22Rv1 (cell line): Measurements from ENCODE around the gene ALDH1L1.

ENCODE experiments used
- H3K27ac ChIP-seq: fragments of 450-650 bp; 2 replicates; pipeline ENCODE4 v1.5.1; 2017
- ZFX ChIP-seq: fragments of 450-650 bp; IDR thresholded peaks from 2 replicates; pipeline ENCODE4 v1.6.1; 2017; ENCODE audit warnings: antibody characterized with exemption, borderline replicate concordance
- TF ChIP-seq, protein P1 (sequence below): fragments of 450-650 bp; IDR thresholded peaks from 2 replicates; pipeline ENCODE4 v1.5.1; 2017; ENCODE audit warnings: mild to moderate bottlenecking

Gene ALDH1L1

DNA sequence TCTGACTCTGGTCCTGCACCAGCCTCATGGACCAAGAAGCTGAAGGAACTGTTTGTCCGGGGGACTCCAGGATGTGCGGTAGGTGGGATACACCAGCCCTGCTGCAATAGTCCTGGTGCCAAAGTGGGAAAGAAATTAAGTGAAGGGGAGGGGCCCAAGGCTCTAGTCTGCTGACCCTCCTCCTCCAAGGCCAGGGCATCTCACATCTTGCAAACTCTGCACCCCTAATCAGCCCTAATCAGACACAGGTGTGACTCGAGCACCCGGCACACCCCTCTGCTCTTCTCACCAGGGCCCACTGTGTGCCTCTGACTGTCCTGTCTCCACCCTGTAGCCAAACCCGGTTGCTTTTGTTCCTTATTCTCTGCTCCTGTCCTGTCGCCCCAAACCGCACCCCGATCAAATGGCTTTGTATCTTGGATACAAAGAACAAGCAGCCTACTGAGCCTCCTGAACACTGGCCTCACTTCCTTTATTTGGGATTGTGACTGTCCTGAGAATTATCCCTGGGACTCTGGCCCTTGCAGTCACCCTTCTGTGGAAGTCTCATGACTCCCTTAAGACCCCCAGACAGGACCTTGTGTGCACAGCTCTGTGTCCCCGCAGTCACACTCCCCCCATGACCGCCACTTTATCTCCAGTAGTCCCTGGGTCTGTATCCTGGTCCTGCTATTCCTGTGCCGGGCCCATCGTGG lies 69.8 kb downstream of the ALDH1L1 start:
- TF ChIP-seq, protein P1, sequence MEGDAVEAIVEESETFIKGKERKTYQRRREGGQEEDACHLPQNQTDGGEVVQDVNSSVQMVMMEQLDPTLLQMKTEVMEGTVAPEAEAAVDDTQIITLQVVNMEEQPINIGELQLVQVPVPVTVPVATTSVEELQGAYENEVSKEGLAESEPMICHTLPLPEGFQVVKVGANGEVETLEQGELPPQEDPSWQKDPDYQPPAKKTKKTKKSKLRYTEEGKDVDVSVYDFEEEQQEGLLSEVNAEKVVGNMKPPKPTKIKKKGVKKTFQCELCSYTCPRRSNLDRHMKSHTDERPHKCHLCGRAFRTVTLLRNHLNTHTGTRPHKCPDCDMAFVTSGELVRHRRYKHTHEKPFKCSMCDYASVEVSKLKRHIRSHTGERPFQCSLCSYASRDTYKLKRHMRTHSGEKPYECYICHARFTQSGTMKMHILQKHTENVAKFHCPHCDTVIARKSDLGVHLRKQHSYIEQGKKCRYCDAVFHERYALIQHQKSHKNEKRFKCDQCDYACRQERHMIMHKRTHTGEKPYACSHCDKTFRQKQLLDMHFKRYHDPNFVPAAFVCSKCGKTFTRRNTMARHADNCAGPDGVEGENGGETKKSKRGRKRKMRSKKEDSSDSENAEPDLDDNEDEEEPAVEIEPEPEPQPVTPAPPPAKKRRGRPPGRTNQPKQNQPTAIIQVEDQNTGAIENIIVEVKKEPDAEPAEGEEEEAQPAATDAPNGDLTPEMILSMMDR, result no peak
- TF ChIP-seq ZFX, result no peak
- no peak overlapping the region for H3K27ac ChIP-seq

DNA sequence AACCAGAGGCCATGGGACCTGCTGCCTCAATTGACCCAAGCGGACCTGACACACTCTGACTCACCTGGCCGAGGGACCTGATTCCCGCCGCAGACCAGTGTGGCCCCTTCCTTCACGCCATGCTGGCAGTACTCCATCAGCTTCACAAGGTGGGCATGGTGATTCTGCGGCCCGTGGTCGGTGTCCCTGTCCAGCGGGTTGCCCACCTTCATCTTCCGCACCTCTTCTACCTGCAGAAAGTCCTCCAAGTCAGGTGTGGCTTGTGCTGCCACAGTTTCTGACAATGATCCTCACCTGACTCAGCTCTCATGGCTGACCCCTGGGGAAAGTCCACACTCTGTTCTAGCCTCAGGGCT lies 70.5 kb downstream of the ALDH1L1 start:
- no peak for TF ChIP-seq ZFX
- TF ChIP-seq, protein P1, result no peak
- H3K27ac ChIP-seq, result no peak overlapping the region

DNA sequence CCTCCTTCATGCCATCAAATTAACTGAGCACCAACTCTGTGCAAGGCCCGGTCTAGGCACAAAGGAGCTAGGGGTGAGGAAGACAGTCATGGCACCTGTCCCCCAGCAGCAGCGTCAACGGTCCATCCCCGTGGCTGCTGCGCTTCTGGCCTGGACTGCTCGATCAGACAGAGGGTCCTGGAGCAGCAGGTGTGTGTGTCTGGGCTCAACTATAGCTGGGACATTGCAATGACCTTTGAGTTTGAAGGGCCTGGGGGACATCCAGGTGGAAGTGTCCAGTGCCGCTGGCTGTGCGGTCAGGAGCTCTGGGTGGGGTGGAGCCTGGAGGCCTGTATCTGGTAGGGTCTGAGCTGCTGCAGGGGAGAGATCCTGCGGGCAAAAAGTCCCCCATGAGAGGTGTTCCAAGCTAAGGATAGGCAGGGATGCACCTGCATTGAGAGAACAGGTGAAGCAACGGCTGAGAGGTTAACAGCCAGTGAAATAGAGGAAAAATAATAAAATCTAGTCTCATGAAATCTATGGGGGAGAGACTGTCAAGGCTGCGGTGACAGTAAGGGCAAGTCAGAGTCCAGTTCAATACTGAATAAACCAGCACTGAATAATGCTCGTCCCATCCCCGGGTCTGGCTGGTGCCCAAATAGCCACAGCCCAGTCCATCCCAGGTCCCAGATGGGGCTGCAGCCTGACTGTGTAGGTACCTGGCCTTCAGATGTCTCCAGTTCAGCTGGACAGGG lies 71.1 kb downstream of the ALDH1L1 start:
- TF ChIP-seq, protein P1, result no peak
- no peak for TF ChIP-seq ZFX
- H3K27ac ChIP-seq, result no peak overlapping the region

DNA sequence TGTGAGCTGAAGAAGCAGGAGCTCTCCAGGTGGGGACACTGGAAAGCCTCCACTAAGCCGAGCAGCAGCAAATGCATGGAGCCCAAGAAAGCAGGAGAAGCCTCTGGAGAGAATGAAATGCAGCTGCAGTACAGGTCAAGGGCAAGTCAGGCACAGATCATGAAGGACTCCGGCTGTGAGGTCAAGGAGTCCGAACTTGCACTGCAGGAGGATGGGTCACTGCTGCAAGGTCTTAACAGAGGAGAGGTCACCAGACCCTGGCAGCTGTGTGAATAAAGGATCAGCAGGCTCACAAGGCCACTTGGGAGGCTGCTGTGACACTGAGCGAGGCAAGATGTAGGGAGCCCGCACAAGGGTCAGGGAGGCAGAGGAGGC lies 71.7 kb downstream of the ALDH1L1 start:
- no peak for TF ChIP-seq ZFX
- TF ChIP-seq, protein P1, result no peak
- H3K27ac ChIP-seq, result no peak overlapping the region

DNA sequence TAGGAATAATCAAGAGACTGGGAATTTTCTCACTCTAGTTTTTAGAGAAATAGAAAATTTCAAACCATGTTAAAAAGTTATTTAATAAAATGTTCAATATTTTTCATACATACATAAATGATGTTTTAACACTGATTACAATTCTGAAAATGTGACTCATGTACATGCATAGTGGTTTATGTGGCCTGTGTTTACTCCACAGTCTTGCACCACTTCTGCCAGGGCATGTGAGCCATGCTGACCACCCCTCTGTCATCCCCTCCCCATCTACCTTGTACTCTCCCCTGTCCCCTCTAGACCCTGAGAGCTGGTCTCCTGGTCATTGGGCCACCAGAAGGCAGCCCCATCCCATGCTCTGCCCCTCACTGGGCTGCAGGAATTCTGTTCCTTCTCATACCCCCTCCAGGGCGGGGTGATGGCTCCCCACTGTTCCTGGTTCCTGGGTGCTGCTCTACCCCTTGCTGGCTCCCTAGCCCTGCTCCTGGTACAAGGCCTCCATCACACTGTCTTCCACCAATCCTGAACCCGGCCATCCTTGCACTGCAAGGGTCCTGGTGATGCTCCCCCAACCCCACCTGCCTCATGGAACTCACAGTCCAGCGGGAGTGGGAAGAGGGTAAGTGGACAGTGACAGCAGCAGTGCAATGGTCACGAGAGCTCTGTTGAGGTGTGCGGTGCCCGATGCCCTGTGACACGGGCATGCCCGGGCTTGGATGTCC lies 72.3 kb downstream of the ALDH1L1 start:
- TF ChIP-seq, protein P1, result no peak
- no peak for TF ChIP-seq ZFX
- H3K27ac ChIP-seq, result no peak overlapping the region

DNA sequence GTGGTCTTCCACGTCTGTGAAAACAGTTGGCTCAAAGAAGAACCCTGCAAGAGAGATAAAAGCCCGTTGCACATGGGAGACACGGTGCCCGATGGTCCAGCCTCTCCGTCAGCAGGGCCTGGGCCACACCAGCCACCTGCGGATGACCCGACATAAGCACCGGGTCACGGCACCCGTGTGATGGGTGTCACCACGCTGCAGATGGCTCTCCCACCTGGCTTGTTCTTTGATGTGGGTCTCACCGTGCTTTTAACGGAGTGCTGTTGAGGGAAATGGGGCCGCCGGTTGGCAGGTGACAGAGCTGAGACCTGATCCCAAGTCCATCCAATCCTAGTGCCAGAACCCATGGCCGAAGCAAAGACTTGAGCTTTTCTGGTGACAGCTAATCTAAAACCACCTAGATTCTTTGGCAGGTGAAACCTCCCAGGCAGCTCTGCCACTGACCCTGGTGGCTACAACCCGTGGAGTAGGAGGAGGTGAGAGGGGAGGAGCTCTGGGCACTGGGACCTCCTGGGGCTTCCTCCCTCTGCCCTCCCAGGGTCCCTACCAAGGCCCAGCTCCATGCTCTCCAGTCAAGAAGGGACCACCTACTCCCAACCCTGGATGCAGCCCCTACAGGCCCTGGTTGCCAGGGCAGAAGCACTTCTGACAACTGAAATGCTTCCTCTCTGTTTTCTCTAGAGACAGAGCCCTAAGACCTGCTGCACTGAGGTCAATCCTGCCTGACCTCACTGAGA lies 73.0 kb downstream of the ALDH1L1 start:
- TF ChIP-seq, protein P1, result no peak
- no peak for TF ChIP-seq ZFX
- H3K27ac ChIP-seq, result no peak overlapping the region
